ENCODE measurements around the gene HK2. TPM values are rescaled to one million over a fixed set of nuclear protein-coding genes. Genes with fewer than 3 reads are reported as not detected.
"Not testable (repeated sequence)": the region's sequence is repeated elsewhere in the genome, so short reads cannot be mapped to it uniquely, and the experiment has no call there.

The HK2 gene
- polyA plus RNA-seq, 1 donor: 2.8 TPM

DNA sequence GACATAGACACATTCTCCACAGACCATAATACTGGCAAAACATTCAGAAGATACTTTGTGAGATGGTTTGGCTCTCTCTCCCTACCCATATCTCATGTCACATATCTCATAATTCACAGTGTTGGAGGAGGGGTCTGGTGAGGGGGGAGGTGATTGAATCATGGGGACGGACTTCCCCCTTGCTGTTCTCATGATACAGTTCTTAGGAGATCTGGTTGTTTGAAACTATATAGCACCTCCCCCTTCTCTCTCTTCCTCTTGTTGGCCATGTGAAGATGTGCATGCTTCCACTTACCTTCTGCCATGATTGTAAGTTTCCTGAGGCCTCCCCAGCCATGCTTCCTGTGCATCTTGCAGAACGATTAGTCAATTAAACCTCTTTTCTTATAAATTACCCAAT, 61.1 kb downstream of the HK2 start:
- H3K27me3 ChIP-seq (ENCODE audit: control insufficient read depth, insufficient read depth, low read length): no peaks in the 10 kb centered on the region
- H3K4me1 ChIP-seq (ENCODE audit: control insufficient read depth, insufficient read depth, low read length): no peaks in the 10 kb centered on the region
- no CpG with 5 or more reads among the region's 2 CpGs for WGBS (ENCODE audit: insufficient coverage, low lambda C conversion rate)
- H3K36me3 ChIP-seq (ENCODE audit: control insufficient read depth, insufficient read depth, low read length): no peaks in the 10 kb centered on the region
- H3K4me3 ChIP-seq (ENCODE audit: low read length): no peak overlapping the region
- H3K27ac ChIP-seq (ENCODE audit: low read length): no peak overlapping the region
- DNase-seq: no peak
- no peaks in the 10 kb centered on the region for H3K9me3 ChIP-seq (ENCODE audit: control insufficient read depth, low read depth, low read length)

GRCh38 chr2:74896232-74896631, 62.3 kb downstream of the HK2 start:
- Histone ChIP-seq H3K27ac (ENCODE audit: low read length) (no peak overlapping the region), H3K4me3 (ENCODE audit: low read length) (no peak overlapping the region), H3K9me3 (ENCODE audit: control insufficient read depth, low read depth, low read length) (no peaks in the 10 kb centered on the region), H3K27me3 (ENCODE audit: control insufficient read depth, insufficient read depth, low read length) (no peaks in the 10 kb centered on the region), H3K36me3 (ENCODE audit: control insufficient read depth, insufficient read depth, low read length) (no peaks in the 10 kb centered on the region), H3K4me1 (ENCODE audit: control insufficient read depth, insufficient read depth, low read length) (no peaks in the 10 kb centered on the region)
- no peak for DNase-seq

DNA sequence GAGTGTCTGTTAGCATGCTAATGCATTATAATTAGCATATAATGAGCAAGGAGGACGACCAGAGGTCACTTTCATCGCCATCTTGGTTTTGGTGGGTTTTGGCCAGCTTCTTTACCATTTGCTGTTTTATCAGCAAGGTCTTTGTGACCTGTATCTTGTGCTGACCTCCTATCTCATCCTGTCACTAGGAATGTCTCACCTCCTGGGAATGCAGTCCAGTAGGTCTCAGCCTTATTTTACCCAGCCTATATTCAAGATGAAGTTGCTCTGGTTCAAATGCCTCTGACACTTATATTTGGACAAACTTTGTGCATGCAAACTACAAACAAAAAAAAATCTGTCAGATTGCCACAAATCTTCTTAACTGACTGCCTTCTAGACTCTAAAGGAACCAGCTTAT, 66.3 kb downstream of the HK2 start:
- not testable (repeated sequence) for H3K27ac ChIP-seq (ENCODE audit: low read length); H3K4me1 ChIP-seq (ENCODE audit: control insufficient read depth, insufficient read depth, low read length); H3K9me3 ChIP-seq (ENCODE audit: control insufficient read depth, low read depth, low read length); H3K27me3 ChIP-seq (ENCODE audit: control insufficient read depth, insufficient read depth, low read length); H3K4me3 ChIP-seq (ENCODE audit: low read length); H3K36me3 ChIP-seq (ENCODE audit: control insufficient read depth, insufficient read depth, low read length); DNase-seq
- 83% methylated on average over 2 of the region's 2 CpGs for WGBS (ENCODE audit: insufficient coverage, low lambda C conversion rate)

DNA sequence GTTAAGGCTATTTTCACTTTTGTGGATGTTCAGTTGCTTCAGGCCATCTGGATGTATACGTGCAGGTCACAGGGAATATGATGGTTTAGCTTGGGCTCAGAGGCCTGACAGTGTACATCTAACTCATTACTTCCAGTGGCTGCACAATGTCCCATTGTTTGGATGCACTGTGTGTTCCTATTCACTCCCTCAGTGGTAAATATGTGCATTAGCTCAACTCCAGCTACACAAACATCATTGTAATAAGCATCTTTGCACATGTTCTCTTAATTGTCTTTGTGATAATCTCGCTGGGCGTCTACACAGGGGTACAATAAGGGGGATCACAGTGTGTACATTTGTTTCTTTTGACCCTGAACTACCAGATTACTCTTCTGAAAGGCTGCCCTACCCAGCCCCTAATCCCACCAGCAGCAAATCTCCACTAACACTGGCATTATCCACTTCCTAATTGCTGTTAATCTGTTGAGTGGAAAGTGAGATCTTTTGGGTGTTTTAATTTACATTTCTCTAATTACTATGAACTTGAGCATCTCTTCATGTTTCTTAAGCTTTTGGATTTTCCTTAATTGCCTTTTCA, 68.4 kb downstream of the HK2 start:
- no peaks in the 10 kb centered on the region for H3K27me3 ChIP-seq (ENCODE audit: control insufficient read depth, insufficient read depth, low read length)
- no peaks in the 10 kb centered on the region for H3K4me1 ChIP-seq (ENCODE audit: control insufficient read depth, insufficient read depth, low read length)
- no peaks in the 10 kb centered on the region for H3K9me3 ChIP-seq (ENCODE audit: control insufficient read depth, low read depth, low read length)
- no CpG with 5 or more reads among the region's 3 CpGs for WGBS (ENCODE audit: insufficient coverage, low lambda C conversion rate)
- H3K4me3 ChIP-seq (ENCODE audit: low read length): no peak overlapping the region
- H3K36me3 ChIP-seq (ENCODE audit: control insufficient read depth, insufficient read depth, low read length): no peaks in the 10 kb centered on the region
- no peak for DNase-seq
- no peak overlapping the region for H3K27ac ChIP-seq (ENCODE audit: low read length)

GRCh38 chr2:74906395-74906794, 72.5 kb downstream of the HK2 start:
- no peak for DNase-seq
- WGBS (ENCODE audit: insufficient coverage, low lambda C conversion rate): no CpG with 5 or more reads among the region's 5 CpGs
- no peak overlapping the region for H3K27ac ChIP-seq (ENCODE audit: low read length)
- no peaks in the 10 kb centered on the region for H3K4me1 ChIP-seq (ENCODE audit: control insufficient read depth, insufficient read depth, low read length)
- no peak overlapping the region for H3K4me3 ChIP-seq (ENCODE audit: low read length)
- H3K27me3 ChIP-seq (ENCODE audit: control insufficient read depth, insufficient read depth, low read length): peaks cover 8% of the 10 kb centered on the region
- no peaks in the 10 kb centered on the region for H3K9me3 ChIP-seq (ENCODE audit: control insufficient read depth, low read depth, low read length)
- no peaks in the 10 kb centered on the region for H3K36me3 ChIP-seq (ENCODE audit: control insufficient read depth, insufficient read depth, low read length)

DNA sequence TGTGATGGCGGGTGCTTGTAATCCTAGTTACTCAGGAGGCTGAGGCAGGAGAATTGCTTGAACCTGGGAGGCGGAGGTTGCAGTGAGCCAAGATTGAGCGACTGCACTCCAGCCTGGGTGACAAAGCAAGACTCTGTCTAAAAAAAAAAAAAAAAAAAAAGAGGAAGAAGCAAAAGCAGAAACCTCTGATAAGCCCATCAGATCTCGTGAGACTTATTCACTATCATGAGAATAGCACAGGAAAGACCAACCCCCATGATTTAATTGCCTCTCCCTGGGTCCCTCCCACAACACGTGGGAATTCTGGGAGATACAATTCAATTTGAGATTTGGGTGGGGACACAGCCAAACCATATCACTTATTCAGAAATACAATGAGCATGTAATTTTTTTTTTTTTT, 73.6 kb downstream of the HK2 start:
- no CpG with 5 or more reads among the region's 5 CpGs for WGBS (ENCODE audit: insufficient coverage, low lambda C conversion rate)
- H3K4me3 ChIP-seq (ENCODE audit: low read length); H3K36me3 ChIP-seq (ENCODE audit: control insufficient read depth, insufficient read depth, low read length); DNase-seq; H3K4me1 ChIP-seq (ENCODE audit: control insufficient read depth, insufficient read depth, low read length); H3K9me3 ChIP-seq (ENCODE audit: control insufficient read depth, low read depth, low read length); H3K27ac ChIP-seq (ENCODE audit: low read length); H3K27me3 ChIP-seq (ENCODE audit: control insufficient read depth, insufficient read depth, low read length): not testable (repeated sequence)

DNA sequence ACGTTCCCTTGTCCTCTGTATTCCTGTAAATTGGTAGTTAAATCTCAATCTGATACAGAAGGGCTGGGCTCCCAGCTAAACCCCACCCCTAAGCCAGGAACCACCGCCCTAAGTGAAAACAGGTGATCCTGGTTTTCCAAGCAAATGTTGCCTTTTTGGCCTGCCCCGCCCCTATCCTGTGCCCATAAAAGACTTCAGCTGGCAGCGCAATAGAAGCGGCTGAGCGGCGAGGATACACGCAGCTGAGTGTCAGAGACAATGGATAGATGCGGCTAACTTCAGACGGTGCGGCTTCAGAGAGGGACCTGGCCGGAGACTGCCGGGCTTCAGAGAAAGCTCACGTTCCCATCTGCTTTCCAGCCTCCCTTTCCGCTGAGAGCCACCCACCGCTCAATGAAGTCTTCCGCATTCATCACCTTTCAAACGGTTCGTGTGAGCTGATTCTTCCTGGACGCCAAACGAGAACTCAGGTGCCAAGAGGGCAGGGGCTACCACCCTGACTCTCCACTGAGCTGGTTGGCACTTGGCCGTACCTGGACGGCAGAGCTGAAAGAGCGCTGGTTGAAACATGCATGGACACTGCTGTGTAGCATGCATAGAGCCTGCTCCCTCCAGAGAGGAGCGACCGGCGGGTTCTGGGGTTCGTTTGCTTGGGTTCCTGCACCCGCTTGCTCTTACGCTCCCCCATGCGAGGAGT, 75.0 kb downstream of the HK2 start:
- H3K27ac ChIP-seq (ENCODE audit: low read length): no peak overlapping the region
- H3K4me3 ChIP-seq (ENCODE audit: low read length): no peak overlapping the region
- no peaks in the 10 kb centered on the region for H3K36me3 ChIP-seq (ENCODE audit: control insufficient read depth, insufficient read depth, low read length)
- H3K4me1 ChIP-seq (ENCODE audit: control insufficient read depth, insufficient read depth, low read length): no peaks in the 10 kb centered on the region
- no peaks in the 10 kb centered on the region for H3K9me3 ChIP-seq (ENCODE audit: control insufficient read depth, low read depth, low read length)
- peak in 1 of 2 donors; percentile 34 for DNase-seq
- 0% methylated on average over 1 of the region's 31 CpGs for WGBS (ENCODE audit: insufficient coverage, low lambda C conversion rate)
- peaks cover 8% of the 10 kb centered on the region for H3K27me3 ChIP-seq (ENCODE audit: control insufficient read depth, insufficient read depth, low read length)

- Histone ChIP-seq H3K9me3 (ENCODE audit: control insufficient read depth, low read depth, low read length) (no peaks in the 10 kb centered on the region), H3K36me3 (ENCODE audit: control insufficient read depth, insufficient read depth, low read length) (no peaks in the 10 kb centered on the region), H3K27ac (ENCODE audit: low read length) (no peak overlapping the region), H3K4me3 (ENCODE audit: low read length) (no peak overlapping the region), H3K4me1 (ENCODE audit: control insufficient read depth, insufficient read depth, low read length) (no peaks in the 10 kb centered on the region), H3K27me3 (ENCODE audit: control insufficient read depth, insufficient read depth, low read length) (peaks cover 8% of the 10 kb centered on the region)
- WGBS (ENCODE audit: insufficient coverage, low lambda C conversion rate): no CpG with 5 or more reads among the region's 1 CpG
- DNase-seq: no peak
Observed at GRCh38 chr2:74910245-74910644, 76.3 kb downstream of the HK2 start.

DNA sequence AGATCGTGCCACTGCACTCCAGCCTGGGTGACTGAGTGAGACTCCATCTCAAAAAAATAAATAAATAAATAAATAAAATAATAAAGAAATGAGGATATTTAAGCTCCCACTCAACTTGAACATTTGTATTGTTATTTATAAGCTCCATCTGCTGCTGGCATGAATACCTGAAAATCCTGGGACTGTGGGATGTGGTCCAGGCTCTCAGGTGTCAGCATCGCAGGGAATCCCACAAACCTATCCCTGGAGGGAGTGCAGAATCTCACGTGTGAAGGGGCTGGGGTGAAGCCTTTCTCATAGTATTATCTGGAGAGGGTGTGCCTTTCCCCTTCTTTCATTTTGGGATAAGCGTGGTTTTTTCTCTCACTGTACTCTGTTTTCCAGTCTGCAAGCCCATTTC, 77.1 kb downstream of the HK2 start:
- H3K9me3 ChIP-seq (ENCODE audit: control insufficient read depth, low read depth, low read length): no peaks in the 10 kb centered on the region
- no peak for DNase-seq
- no peak overlapping the region for H3K4me3 ChIP-seq (ENCODE audit: low read length)
- H3K4me1 ChIP-seq (ENCODE audit: control insufficient read depth, insufficient read depth, low read length): no peaks in the 10 kb centered on the region
- WGBS (ENCODE audit: insufficient coverage, low lambda C conversion rate): no CpG with 5 or more reads among the region's 4 CpGs
- no peaks in the 10 kb centered on the region for H3K36me3 ChIP-seq (ENCODE audit: control insufficient read depth, insufficient read depth, low read length)
- no peak overlapping the region for H3K27ac ChIP-seq (ENCODE audit: low read length)
- H3K27me3 ChIP-seq (ENCODE audit: control insufficient read depth, insufficient read depth, low read length): peaks cover 8% of the 10 kb centered on the region

DNA sequence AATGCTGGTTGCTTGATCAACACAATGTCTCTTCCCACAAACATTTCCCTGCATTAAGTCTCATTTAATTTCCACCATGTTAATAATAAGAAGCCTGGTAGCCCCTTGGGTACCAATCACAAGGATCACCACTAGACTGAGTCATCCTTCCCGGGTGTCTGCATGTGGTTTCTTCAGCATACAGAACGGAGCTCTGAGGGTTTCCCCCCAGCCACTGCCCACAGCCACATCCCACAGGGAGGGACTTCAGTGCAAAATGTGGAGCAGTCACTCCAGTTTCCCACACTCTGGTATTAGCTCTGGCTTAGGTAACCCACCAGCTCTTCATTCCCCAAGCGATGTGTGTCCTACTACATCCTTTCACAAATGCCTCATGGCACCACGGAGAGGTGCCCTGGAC, 81.8 kb downstream of the HK2 start:
- Histone ChIP-seq H3K9me3 (ENCODE audit: control insufficient read depth, low read depth, low read length) (peaks cover 4% of the 10 kb centered on the region), H3K4me1 (ENCODE audit: control insufficient read depth, insufficient read depth, low read length) (peaks cover 16% of the 10 kb centered on the region), H3K27me3 (ENCODE audit: control insufficient read depth, insufficient read depth, low read length) (no peaks in the 10 kb centered on the region), H3K27ac (ENCODE audit: low read length) (no peak overlapping the region), H3K4me3 (ENCODE audit: low read length) (no peak overlapping the region), H3K36me3 (ENCODE audit: control insufficient read depth, insufficient read depth, low read length) (no peaks in the 10 kb centered on the region)
- no peak for DNase-seq
- no CpG with 5 or more reads among the region's 4 CpGs for WGBS (ENCODE audit: insufficient coverage, low lambda C conversion rate)

GRCh38 chr2:74916394-74916793, 82.5 kb downstream of the HK2 start:
- H3K4me1 ChIP-seq (ENCODE audit: control insufficient read depth, insufficient read depth, low read length): peaks cover 16% of the 10 kb centered on the region
- H3K27ac ChIP-seq (ENCODE audit: low read length): no peak overlapping the region
- no peaks in the 10 kb centered on the region for H3K27me3 ChIP-seq (ENCODE audit: control insufficient read depth, insufficient read depth, low read length)
- DNase-seq: no peak
- H3K4me3 ChIP-seq (ENCODE audit: low read length): no peak overlapping the region
- H3K36me3 ChIP-seq (ENCODE audit: control insufficient read depth, insufficient read depth, low read length): no peaks in the 10 kb centered on the region
- 74% methylated on average over 2 of the region's 2 CpGs for WGBS (ENCODE audit: insufficient coverage, low lambda C conversion rate)
- H3K9me3 ChIP-seq (ENCODE audit: control insufficient read depth, low read depth, low read length): peaks cover 4% of the 10 kb centered on the region
